Fibroblast of gingiva (primary cell): ENCODE data around the gene ASPA.

Experiments
- DNase-seq: peaks from one replicate; pipeline ENCODE4 v3.0.0-alpha.2; 2011; ENCODE audit warnings: low read depth

ASPA gene

GRCh38 chr17:3534881-3535252, 59.1 kb downstream of the ASPA start:
- DNase-seq, result peak; percentile 63

GRCh38 chr17:3535253-3535995, 59.6 kb downstream of the ASPA start:
- peak; percentile 72 for DNase-seq

- no peak for DNase-seq
These were observed 60.9 kb downstream of the ASPA start for GRCh38 chr17:3536716-3537115.

- no peak for DNase-seq
These were observed 64.2 kb downstream of the ASPA start for GRCh38 chr17:3539881-3540540.

- DNase-seq, result no peak
These were observed 66.8 kb downstream of the ASPA start for GRCh38 chr17:3542410-3543088.

DNA sequence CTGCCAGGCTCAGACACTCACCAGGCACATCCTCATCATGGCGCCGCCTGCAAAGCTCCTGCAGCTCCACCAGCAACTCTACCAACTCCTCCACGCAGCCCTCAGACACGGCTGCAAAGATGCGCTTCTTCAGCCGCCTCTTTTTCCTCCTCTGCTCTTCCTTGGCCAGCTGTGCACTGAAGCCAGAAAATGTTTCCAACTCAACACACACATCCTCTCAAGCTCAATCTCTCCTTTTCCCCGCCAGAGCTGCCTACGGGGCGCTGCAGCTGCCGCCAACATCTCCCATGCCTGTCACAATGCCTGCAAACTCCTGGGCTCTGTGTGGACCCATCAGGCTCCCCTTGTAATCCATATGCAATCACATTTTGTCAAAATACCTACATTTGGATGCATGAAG, 67.7 kb downstream of the ASPA start:
- no peak for DNase-seq

DNA sequence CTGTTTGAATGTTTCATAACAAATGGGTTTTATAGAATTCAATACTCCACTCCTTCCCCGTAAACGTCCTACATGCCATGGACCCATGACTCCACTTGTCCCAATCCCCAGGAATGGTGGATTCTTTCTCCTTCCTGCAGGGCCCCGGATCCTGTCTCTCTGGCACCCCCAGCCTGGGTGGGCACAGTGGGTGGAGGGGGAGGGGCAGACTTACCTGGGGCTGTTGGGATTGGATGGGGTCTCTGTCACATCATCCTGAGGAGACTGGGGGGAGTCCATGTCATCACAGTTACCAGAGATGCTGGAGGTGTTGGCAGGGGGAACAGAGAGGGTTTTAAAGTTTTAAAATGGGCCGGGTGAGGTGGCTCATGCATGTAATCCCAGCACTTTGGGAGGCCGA, 68.6 kb downstream of the ASPA start:
- no peak for DNase-seq

DNA sequence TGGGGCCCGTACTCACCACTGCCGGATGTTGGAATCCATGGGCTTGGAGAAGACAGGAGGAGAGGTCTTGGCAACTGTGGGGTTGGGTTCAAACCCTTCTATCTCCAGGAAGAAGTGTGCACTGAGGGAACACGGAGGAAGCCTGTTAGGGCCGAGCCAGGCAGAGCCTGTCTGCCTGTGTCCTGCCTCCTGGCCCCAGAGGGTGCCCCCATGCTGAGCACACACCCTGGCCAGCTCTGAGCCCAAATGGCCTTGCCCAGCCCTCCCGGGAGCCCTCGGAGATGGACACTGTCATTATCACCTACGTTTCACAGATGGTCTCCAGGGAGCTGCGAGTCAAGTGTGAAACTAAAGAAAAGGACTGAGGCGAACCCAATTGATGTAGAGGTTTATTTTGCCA, 69.4 kb downstream of the ASPA start:
- DNase-seq, result no peak

DNA sequence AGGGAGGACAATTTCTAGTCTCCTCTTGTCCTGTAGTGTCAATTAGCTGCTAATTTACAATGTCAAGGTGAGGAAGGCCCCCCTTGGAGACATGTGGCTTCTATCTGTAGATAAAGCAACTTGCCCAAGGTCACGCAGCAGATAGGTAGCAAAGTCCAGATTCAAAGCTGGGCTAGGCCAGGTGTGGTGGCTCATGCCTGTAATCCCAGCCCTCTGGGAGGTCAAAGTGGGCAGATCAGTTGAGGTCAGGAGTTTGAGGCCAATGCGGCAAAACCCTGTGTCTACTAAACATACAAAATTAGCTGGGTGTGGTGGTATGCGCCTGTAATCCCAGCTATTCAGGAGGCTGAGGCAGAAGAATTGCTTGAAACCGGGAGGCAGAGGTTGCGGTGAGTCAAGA, 70.7 kb downstream of the ASPA start:
- no peak for DNase-seq

GRCh38 chr17:3546997-3547396, 71.2 kb downstream of the ASPA start:
- no peak for DNase-seq

DNA sequence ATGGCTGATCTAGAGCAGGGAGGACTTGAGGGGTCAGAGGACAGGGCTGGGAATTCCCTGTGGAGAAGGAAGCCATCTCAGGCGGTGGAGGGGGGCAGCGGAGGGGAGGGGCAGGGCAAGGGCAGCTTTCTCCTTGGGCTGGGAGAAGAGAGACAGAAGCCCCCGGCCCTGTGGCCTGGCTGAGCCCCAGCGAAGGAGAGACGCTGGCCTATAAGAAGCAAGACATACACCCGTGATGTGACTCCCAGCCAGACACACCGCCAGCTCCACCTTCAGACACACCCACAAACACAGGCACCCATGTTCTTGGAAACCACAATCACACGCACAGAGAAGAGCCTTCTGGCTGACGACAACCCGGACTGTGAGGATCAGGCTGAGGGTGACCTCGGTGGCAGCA, 71.8 kb downstream of the ASPA start:
- no peak for DNase-seq

DNA sequence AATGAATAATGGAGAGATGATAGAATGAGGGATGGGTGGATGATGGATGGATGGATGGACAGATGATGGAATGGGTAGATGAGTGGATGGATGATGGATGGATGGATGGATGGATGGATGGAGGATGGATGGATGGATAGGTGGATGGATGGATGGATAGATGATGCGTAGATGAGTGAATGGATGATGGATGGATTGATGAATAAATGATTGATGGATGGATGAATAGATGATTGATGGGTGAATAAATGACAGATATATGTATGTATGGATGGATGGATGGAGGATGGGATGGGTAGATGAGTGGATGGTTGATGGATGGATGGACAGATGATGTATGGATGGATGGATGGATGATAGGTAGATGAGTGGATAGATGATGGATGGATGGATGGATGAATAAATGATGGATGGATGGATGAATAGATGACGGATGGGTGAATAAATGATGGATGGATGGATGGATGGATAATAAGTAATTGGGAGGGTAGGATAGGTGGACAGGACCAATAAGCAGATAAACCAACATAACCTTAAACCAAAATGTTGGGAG, 73.9 kb downstream of the ASPA start:
- no peak for DNase-seq

GRCh38 chr17:3551189-3551588, 75.4 kb downstream of the ASPA start:
- no peak for DNase-seq

DNA sequence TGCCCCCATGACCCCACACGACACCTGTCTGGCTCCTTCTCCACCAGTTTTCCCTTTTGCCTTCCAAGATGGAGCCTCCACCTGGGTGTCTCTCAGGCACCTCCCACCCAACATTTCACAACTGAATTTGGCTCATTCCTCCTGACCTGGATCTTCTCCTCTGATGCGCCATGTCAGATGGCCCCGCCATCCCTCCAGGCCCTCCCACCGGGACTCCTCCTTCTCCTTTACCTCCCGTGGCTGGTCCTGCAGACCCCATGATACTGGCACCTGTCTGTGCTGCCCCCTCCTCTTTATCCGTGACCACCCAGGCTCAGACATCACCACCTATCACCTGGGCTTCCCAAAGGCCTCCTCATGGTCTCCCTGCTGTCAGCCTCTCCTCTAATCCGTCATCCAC, 77.1 kb downstream of the ASPA start:
- DNase-seq, result no peak
